Measurements from ENCODE around the gene ATP2C1. TPM values are rescaled to one million over a fixed set of nuclear protein-coding genes. Genes with fewer than 3 reads are reported as not detected.

The ATP2C1 gene
- total and polyA plus RNA-seq, 2 donors (not counting 1 experiment from before 2014, with no cell fraction given), result 111 to 196 TPM

- no peak overlapping the region for H3K9ac ChIP-seq (ENCODE audit: insufficient read depth, low read length)
- no peak overlapping the region for H2AFZ ChIP-seq (ENCODE audit: low read length)
- H3K27me3 ChIP-seq (ENCODE audit: control insufficient read depth, insufficient read depth, low read length), result no peaks in the 10 kb centered on the region
- H3K36me3 ChIP-seq (ENCODE audit: control insufficient read depth, insufficient read depth, low read length), result no peaks in the 10 kb centered on the region
- peak overlapping the region; percentile 86 for H3K4me2 ChIP-seq (ENCODE audit: extremely low read depth, insufficient read depth, low read length)
- peak overlapping the region in 3 of 4 experiments; percentile 80 to 93 (median 86) for H3K4me3 ChIP-seq (replicated peaks in 1 of 4; ENCODE audit: control extremely low read depth in 1 of 4, insufficient read depth in 1 of 4, low read depth in 3 of 4, low read length in 4 of 4)
- no peak for DNase-seq (ENCODE audit: low read depth in 2 of 2)
- H3K9me3 ChIP-seq (ENCODE audit: control insufficient read depth, insufficient read depth, low read depth, low read length), result no peaks in the 10 kb centered on the region
- no peaks in the 10 kb centered on the region for H3K79me2 ChIP-seq (ENCODE audit: control insufficient read depth, insufficient read depth, low read length)
- no peaks in the 10 kb centered on the region for H3K4me1 ChIP-seq (ENCODE audit: control insufficient read depth, extremely low read depth, insufficient read depth, low read length)
- no peak for TF ChIP-seq CTCF (conservative IDR thresholded peaks at IDR 0.05 in 1 of 2, IDR thresholded peaks at IDR 0.05 in 1 of 2; ENCODE audit: low read depth in 1 of 2, low read length in 2 of 2)
- no peak for TF ChIP-seq EZH2 (IDR thresholded peaks at IDR 0.05; ENCODE audit: low read length, missing control alignments)
- no peak overlapping the region for H3K27ac ChIP-seq (ENCODE audit: insufficient read depth, low read length)
- no peaks in the 10 kb centered on the region for H4K20me1 ChIP-seq (ENCODE audit: control insufficient read depth, extremely low read depth, insufficient read depth, low read length)
Measured at GRCh38 chr3:131025539-131025938, 131.7 kb downstream of the ATP2C1 start.

- peak within 1 kb of the TSS; percentile 86 for H3K4me2 ChIP-seq (ENCODE audit: extremely low read depth, insufficient read depth, low read length)
- H3K79me2 ChIP-seq (ENCODE audit: control insufficient read depth, insufficient read depth, low read length), result no peaks in the 10 kb centered on the region
- peak within 1 kb of the TSS; percentile 97 for H3K27ac ChIP-seq (ENCODE audit: insufficient read depth, low read length)
- H3K9ac ChIP-seq (ENCODE audit: insufficient read depth, low read length), result peak within 1 kb of the TSS; percentile 92
- no peaks in the 10 kb centered on the region for H3K27me3 ChIP-seq (ENCODE audit: control insufficient read depth, insufficient read depth, low read length)
- peak within 1 kb of the TSS; percentile 99 for H2AFZ ChIP-seq (ENCODE audit: low read length)
- no peaks in the 10 kb centered on the region for H3K9me3 ChIP-seq (ENCODE audit: control insufficient read depth, insufficient read depth, low read depth, low read length)
- H3K36me3 ChIP-seq (ENCODE audit: control insufficient read depth, insufficient read depth, low read length), result no peaks in the 10 kb centered on the region
- TF ChIP-seq CTCF (conservative IDR thresholded peaks at IDR 0.05 in 1 of 2, IDR thresholded peaks at IDR 0.05 in 1 of 2; ENCODE audit: low read depth in 1 of 2, low read length in 2 of 2) (no peak), EZH2 (IDR thresholded peaks at IDR 0.05; ENCODE audit: low read length, missing control alignments) (no peak)
- H3K4me1 ChIP-seq (ENCODE audit: control insufficient read depth, extremely low read depth, insufficient read depth, low read length), result no peaks in the 10 kb centered on the region
- H4K20me1 ChIP-seq (ENCODE audit: control insufficient read depth, extremely low read depth, insufficient read depth, low read length), result no peaks in the 10 kb centered on the region
- DNase-seq (ENCODE audit: low read depth in 2 of 2), result peak; percentile 76 to 83
- H3K4me3 ChIP-seq (replicated peaks in 1 of 4; ENCODE audit: control extremely low read depth in 1 of 4, insufficient read depth in 1 of 4, low read depth in 3 of 4, low read length in 4 of 4), result peak within 1 kb of the TSS; percentile 80 to 93 (median 88)
Measured at GRCh38 chr3:131026321-131027151, 132.7 kb downstream of the ATP2C1 start, which contains the start of the genes ASTE1 and NEK11. Gene ASTE1 (minus strand): TSS chr3:131026825. CDS start chr3:131025306, 1,519 bp downstream. Gene NEK11 (plus strand): TSS chr3:131026877. CDS start chr3:131029709, 2,832 bp downstream.

GRCh38 chr3:131028844-131029243, 135.0 kb downstream of the ATP2C1 start:
- Histone ChIP-seq H2AFZ (ENCODE audit: low read length) (no peak overlapping the region), H3K4me1 (ENCODE audit: control insufficient read depth, extremely low read depth, insufficient read depth, low read length) (no peaks in the 10 kb centered on the region), H3K4me3 (replicated peaks in 1 of 4; ENCODE audit: control extremely low read depth in 1 of 4, insufficient read depth in 1 of 4, low read depth in 3 of 4, low read length in 4 of 4) (no peak overlapping the region), H3K79me2 (ENCODE audit: control insufficient read depth, insufficient read depth, low read length) (no peaks in the 10 kb centered on the region), H3K9me3 (ENCODE audit: control insufficient read depth, insufficient read depth, low read depth, low read length) (no peaks in the 10 kb centered on the region), H3K4me2 (ENCODE audit: extremely low read depth, insufficient read depth, low read length) (no peak overlapping the region), H3K27ac (ENCODE audit: insufficient read depth, low read length) (no peak overlapping the region), H3K9ac (ENCODE audit: insufficient read depth, low read length) (no peak overlapping the region), H4K20me1 (ENCODE audit: control insufficient read depth, extremely low read depth, insufficient read depth, low read length) (no peaks in the 10 kb centered on the region), H3K27me3 (ENCODE audit: control insufficient read depth, insufficient read depth, low read length) (no peaks in the 10 kb centered on the region), H3K36me3 (ENCODE audit: control insufficient read depth, insufficient read depth, low read length) (no peaks in the 10 kb centered on the region)
- DNase-seq (ENCODE audit: low read depth in 2 of 2), result no peak
- TF ChIP-seq EZH2 (IDR thresholded peaks at IDR 0.05; ENCODE audit: low read length, missing control alignments), result no peak
- no peak for TF ChIP-seq CTCF (conservative IDR thresholded peaks at IDR 0.05 in 1 of 2, IDR thresholded peaks at IDR 0.05 in 1 of 2; ENCODE audit: low read depth in 1 of 2, low read length in 2 of 2)
